ENCODE data around the gene WAC.
"Not testable (repeated sequence)": the region's sequence is repeated elsewhere in the genome, so short reads cannot be mapped to it uniquely, and the experiment has no call there.

WAC gene

GRCh38 chr10:28564905-28565304, 32.0 kb downstream of the WAC start:
- no peak for DNase-seq (ENCODE audit: low read depth in 3 of 3)

GRCh38 chr10:28566458-28567015, 33.6 kb downstream of the WAC start:
- DNase-seq (ENCODE audit: low read depth in 3 of 3), result no peak

GRCh38 chr10:28569506-28570159, 36.7 kb downstream of the WAC start:
- DNase-seq (ENCODE audit: low read depth in 3 of 3), result no peak

- no peak for DNase-seq (ENCODE audit: low read depth in 3 of 3)
These were observed 37.7 kb downstream of the WAC start for GRCh38 chr10:28570598-28570997.

GRCh38 chr10:28571265-28571664, 38.3 kb downstream of the WAC start:
- no peak for DNase-seq (ENCODE audit: low read depth in 3 of 3)

- not testable (repeated sequence) for DNase-seq (ENCODE audit: low read depth in 3 of 3)
These were observed 41.3 kb downstream of the WAC start for GRCh38 chr10:28574214-28574613.

GRCh38 chr10:28575852-28576251, 42.9 kb downstream of the WAC start:
- no peak for DNase-seq (ENCODE audit: low read depth in 3 of 3)

- DNase-seq (ENCODE audit: low read depth in 3 of 3), result no peak
These were observed 44.6 kb downstream of the WAC start for GRCh38 chr10:28577506-28577905.

- no peak for DNase-seq (ENCODE audit: low read depth in 3 of 3)
These were observed 45.5 kb downstream of the WAC start for GRCh38 chr10:28578454-28578853.

GRCh38 chr10:28580825-28581224, 47.9 kb downstream of the WAC start:
- DNase-seq (ENCODE audit: low read depth in 3 of 3), result no peak

GRCh38 chr10:28581916-28582315, 49.0 kb downstream of the WAC start:
- no peak for DNase-seq (ENCODE audit: low read depth in 3 of 3)

GRCh38 chr10:28585076-28585475, 52.2 kb downstream of the WAC start:
- DNase-seq (ENCODE audit: low read depth in 3 of 3), result no peak

- no peak for DNase-seq (ENCODE audit: low read depth in 3 of 3)
These were observed 53.3 kb downstream of the WAC start for GRCh38 chr10:28586176-28586575.

GRCh38 chr10:28587270-28587969, 54.5 kb downstream of the WAC start:
- DNase-seq (ENCODE audit: low read depth in 3 of 3), result no peak

- DNase-seq (ENCODE audit: low read depth in 3 of 3), result no peak
These were observed 55.0 kb downstream of the WAC start for GRCh38 chr10:28587970-28588290.

- DNase-seq (ENCODE audit: low read depth in 3 of 3), result no peak
These were observed 60.0 kb downstream of the WAC start for GRCh38 chr10:28592953-28593352.

- no peak for DNase-seq (ENCODE audit: low read depth in 3 of 3)
These were observed 60.9 kb downstream of the WAC start for GRCh38 chr10:28593811-28594210.

- no peak for DNase-seq (ENCODE audit: low read depth in 3 of 3)
These were observed 61.5 kb downstream of the WAC start for GRCh38 chr10:28594406-28594805.

GRCh38 chr10:28595613-28596012, 62.7 kb downstream of the WAC start:
- DNase-seq (ENCODE audit: low read depth in 3 of 3), result no peak

GRCh38 chr10:28600056-28600455, 67.1 kb downstream of the WAC start:
- DNase-seq (ENCODE audit: low read depth in 3 of 3), result no peak

- DNase-seq (ENCODE audit: low read depth in 3 of 3), result no peak
These were observed 68.1 kb downstream of the WAC start for GRCh38 chr10:28601012-28601411.

GRCh38 chr10:28604567-28605536, 71.9 kb downstream of the WAC start:
- no peak for DNase-seq (ENCODE audit: low read depth in 3 of 3)

All from stimulated activated CD4-positive, alpha-beta T cell treated with anti-CD3 and anti-CD28 coated beads, TNF-alpha, amount 100 ng/mL, for 48 hours (primary cell).